NCI-H526 (cell line): ENCODE measurements around the gene ECSIT.
"Not testable (repeated sequence)": the region's sequence is repeated elsewhere in the genome, so short reads cannot be mapped to it uniquely, and the experiment has no call there.

Experiments
- DNase-seq, 2 experiments: peaks; one replicate each; lab custom pipeline; 2025; lab: John Stamatoyannopoulos, UW

Gene ECSIT

GRCh38 chr19:11478167-11479089 is 50.5 kb downstream of the ECSIT start:
- DNase-seq, result no peak

- no peak for DNase-seq
Observed at GRCh38 chr19:11475861-11476260, 53.1 kb downstream of the ECSIT start.

GRCh38 chr19:11475343-11475742 is 53.6 kb downstream of the ECSIT start:
- not testable (repeated sequence) for DNase-seq

- DNase-seq, result no peak
Observed at GRCh38 chr19:11473725-11474124, 55.2 kb downstream of the ECSIT start.

GRCh38 chr19:11468266-11468845 is 60.6 kb downstream of the ECSIT start:
- not testable (repeated sequence) for DNase-seq

- no peak for DNase-seq
Observed at GRCh38 chr19:11465600-11465999, 63.3 kb downstream of the ECSIT start.

- DNase-seq, result no peak
Observed at GRCh38 chr19:11464333-11465265, 64.3 kb downstream of the ECSIT start.

GRCh38 chr19:11463391-11463790 is 65.5 kb downstream of the ECSIT start:
- DNase-seq, result no peak

GRCh38 chr19:11461453-11461852 is 67.5 kb downstream of the ECSIT start:
- no peak for DNase-seq

GRCh38 chr19:11460207-11460606 is 68.7 kb downstream of the ECSIT start:
- DNase-seq, result no peak

GRCh38 chr19:11458912-11459311 is 70.0 kb downstream of the ECSIT start:
- DNase-seq, result not testable (repeated sequence)

- no peak for DNase-seq
Observed at GRCh38 chr19:11458236-11458900, 70.6 kb downstream of the ECSIT start.

GRCh38 chr19:11457831-11458230 is 71.1 kb downstream of the ECSIT start:
- DNase-seq, result no peak

- no peak for DNase-seq
Observed at GRCh38 chr19:11457115-11457514, 71.8 kb downstream of the ECSIT start.

- no peak for DNase-seq
Observed at GRCh38 chr19:11456659-11457058, 72.3 kb downstream of the ECSIT start.
